ENCODE data around the gene BARX1.
A peak's percentile ranks its signal among the peaks of the same experiment; 100 is the strongest.

Gene BARX1

GRCh38 chr9:93958819-93959682, 3.9 kb upstream of the BARX1 start:
- Histone ChIP-seq H3K27ac (ENCODE audit: extremely low read depth, low read depth, low read length) (no peak overlapping the region), H3K4me3 (ENCODE audit: low read depth, low read length) (peak overlapping the region; percentile 2), H3K4me1 (ENCODE audit: control insufficient read depth, insufficient read depth, low read length) (no peaks in the 10 kb centered on the region), H3K36me3 (ENCODE audit: control insufficient read depth in 2 of 2, insufficient read depth in 1 of 2, low read length in 2 of 2) (no peaks in the 10 kb centered on the region), H3K9me3 (ENCODE audit: control insufficient read depth, insufficient read depth, low read depth, low read length) (no peaks in the 10 kb centered on the region)
- TF ChIP-seq ZNF416 (tag by site-specific recombination; IDR thresholded peaks at IDR 0.05) (no peak), ZNF600 (tag by site-specific recombination; IDR thresholded peaks at IDR 0.05) (no peak), ZSCAN30 (tag by site-specific recombination; IDR thresholded peaks at IDR 0.05) (no peak), ZNF324 (tag by site-specific recombination; IDR thresholded peaks at IDR 0.05) (no peak), MZF1 (tag by site-specific recombination; IDR thresholded peaks at IDR 0.05; ENCODE audit: borderline replicate concordance) (no peak)
- POLR2A ChIA-PET, result no interaction called here
- CTCF ChIA-PET, result interaction anchor here (0.7 to 1.3 kb wide), 3 partner anchors 18 to 342 kb away, joined by 3 to 5 read pairs (median 4); no protein-coding TSS in a partner anchor

- peak overlapping the region; percentile 2 for H3K4me3 ChIP-seq (ENCODE audit: low read depth, low read length)
- no peak overlapping the region for H3K27ac ChIP-seq (ENCODE audit: extremely low read depth, low read depth, low read length)
- H3K9me3 ChIP-seq (ENCODE audit: control insufficient read depth, insufficient read depth, low read depth, low read length), result no peaks in the 10 kb centered on the region
- ChIA-PET POLR2A (no interaction called here), CTCF (interaction anchor here (1.3 kb wide), 1 partner anchor 19 kb away, joined by 5 read pairs; no protein-coding TSS in a partner anchor)
- TF ChIP-seq, protein P1, sequence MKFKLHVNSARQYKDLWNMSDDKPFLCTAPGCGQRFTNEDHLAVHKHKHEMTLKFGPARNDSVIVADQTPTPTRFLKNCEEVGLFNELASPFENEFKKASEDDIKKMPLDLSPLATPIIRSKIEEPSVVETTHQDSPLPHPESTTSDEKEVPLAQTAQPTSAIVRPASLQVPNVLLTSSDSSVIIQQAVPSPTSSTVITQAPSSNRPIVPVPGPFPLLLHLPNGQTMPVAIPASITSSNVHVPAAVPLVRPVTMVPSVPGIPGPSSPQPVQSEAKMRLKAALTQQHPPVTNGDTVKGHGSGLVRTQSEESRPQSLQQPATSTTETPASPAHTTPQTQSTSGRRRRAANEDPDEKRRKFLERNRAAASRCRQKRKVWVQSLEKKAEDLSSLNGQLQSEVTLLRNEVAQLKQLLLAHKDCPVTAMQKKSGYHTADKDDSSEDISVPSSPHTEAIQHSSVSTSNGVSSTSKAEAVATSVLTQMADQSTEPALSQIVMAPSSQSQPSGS (tag by site-specific recombination; IDR thresholded peaks at IDR 0.05; ENCODE audit: low read depth), result no peak
- H3K4me1 ChIP-seq (ENCODE audit: control insufficient read depth, insufficient read depth, low read length), result no peaks in the 10 kb centered on the region
- H3K36me3 ChIP-seq (ENCODE audit: control insufficient read depth in 2 of 2, insufficient read depth in 1 of 2, low read length in 2 of 2), result peaks cover 0 to 3% of the 10 kb centered on the region in 2 experiments; a peak in 1 of 3 replicates
These were observed 3.1 kb upstream of the BARX1 start for GRCh38 chr9:93958121-93958818.

DNA sequence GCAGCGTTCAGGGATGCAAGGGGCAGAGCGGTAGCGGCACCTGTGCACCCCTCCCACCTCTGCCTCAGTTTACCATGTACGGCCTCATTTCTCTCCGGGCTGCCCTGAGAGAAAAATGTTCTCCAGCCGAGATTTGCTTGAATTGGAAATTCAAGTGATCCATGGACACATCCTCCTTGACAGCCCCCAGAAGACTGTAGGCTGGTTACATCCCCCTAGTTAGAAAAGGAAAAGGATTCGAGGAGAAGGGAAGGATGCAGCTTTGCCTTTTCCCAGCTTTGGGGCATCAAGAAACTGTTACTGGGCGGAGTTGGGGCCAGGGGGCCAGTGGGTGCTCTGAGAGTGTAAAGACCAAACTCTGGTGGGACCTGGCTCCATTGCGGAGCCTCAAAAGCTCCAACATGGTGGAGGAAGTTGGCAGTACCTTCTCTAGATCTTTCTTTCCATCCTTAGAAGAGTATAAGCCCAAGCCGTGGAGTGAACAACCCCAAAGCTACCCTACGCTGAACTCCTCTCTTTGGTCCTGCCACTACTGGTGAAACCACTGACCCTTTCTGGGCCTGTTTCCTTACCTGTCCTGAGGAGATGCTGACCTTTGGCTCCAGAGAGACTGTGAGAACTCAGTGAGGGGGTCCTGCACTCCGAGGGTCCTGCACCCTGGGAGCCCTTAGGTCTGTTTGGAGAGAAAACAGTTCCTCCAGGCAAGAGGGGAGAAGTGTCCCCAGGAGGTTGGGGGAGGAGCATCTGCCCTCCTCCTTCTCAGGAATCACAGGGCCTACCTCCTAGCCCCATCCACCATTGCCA, 1.0 kb upstream of the BARX1 start:
- Histone ChIP-seq H3K27ac (ENCODE audit: extremely low read depth, low read depth, low read length) (no peak overlapping the region; the same call in 1 of the 2 replicates), H3K36me3 (ENCODE audit: control insufficient read depth in 2 of 2, insufficient read depth in 1 of 2, low read length in 2 of 2) (peaks cover 0 to 16% of the 10 kb centered on the region in 2 experiments; a peak in 1 of 3 replicates), H3K4me3 (ENCODE audit: low read depth, low read length) (peak overlapping the region; percentile 36), H3K4me1 (ENCODE audit: control insufficient read depth, insufficient read depth, low read length) (no peaks in the 10 kb centered on the region), H3K9me3 (ENCODE audit: control insufficient read depth, insufficient read depth, low read depth, low read length) (no peaks in the 10 kb centered on the region)
- TF ChIP-seq PRDM6 (tag by site-specific recombination; IDR thresholded peaks at IDR 0.05), result no peak
- 0 out of 2 replicates have a peak, but pooled peaks have one; percentile 42 for TF ChIP-seq PRDM4 (tag by site-specific recombination; IDR thresholded peaks at IDR 0.05)
- 0 out of 2 replicates have a peak, but pooled peaks have one; percentile 26 for TF ChIP-seq ZNF341 (tag by site-specific recombination; IDR thresholded peaks at IDR 0.05; ENCODE audit: low read depth)
- ChIA-PET CTCF (interaction anchor here (0.5 to 0.7 kb wide), 3 partner anchors 118 to 653 kb away, joined by 3 to 6 read pairs (median 3); no protein-coding TSS in a partner anchor), POLR2A (no interaction called here)
